Measurements from ENCODE around the gene SMYD4. TPM values are rescaled to one million over a fixed set of nuclear protein-coding genes. Genes with fewer than 3 reads are reported as not detected.
"Not testable (repeated sequence)": the region's sequence is repeated elsewhere in the genome, so short reads cannot be mapped to it uniquely, and the experiment has no call there.

Gene SMYD4
- total RNA-seq, 1 donor = 10.7 TPM

GRCh38 chr17:1776857-1777256 is 52.8 kb downstream of the SMYD4 start:
- no peak for TF ChIP-seq CTCF (IDR thresholded peaks at IDR 0.05; ENCODE audit: insufficient read depth, low read length)
- H3K4me3 ChIP-seq (ENCODE audit: low read depth, low read length) = no peak overlapping the region
- DNase-seq (ENCODE audit: low read depth) = no peak

GRCh38 chr17:1776328-1776727 is 53.4 kb downstream of the SMYD4 start:
- no peak for DNase-seq (ENCODE audit: low read depth)
- TF ChIP-seq CTCF (IDR thresholded peaks at IDR 0.05; ENCODE audit: insufficient read depth, low read length) = no peak
- no peak overlapping the region for H3K4me3 ChIP-seq (ENCODE audit: low read depth, low read length)

GRCh38 chr17:1774390-1775176 is 55.1 kb downstream of the SMYD4 start:
- TF ChIP-seq CTCF (IDR thresholded peaks at IDR 0.05; ENCODE audit: insufficient read depth, low read length) = no peak
- DNase-seq (ENCODE audit: low read depth) = no peak
- H3K4me3 ChIP-seq (ENCODE audit: low read depth, low read length) = no peak overlapping the region

- DNase-seq (ENCODE audit: low read depth) = peak; percentile 29
- no peak for TF ChIP-seq CTCF (IDR thresholded peaks at IDR 0.05; ENCODE audit: insufficient read depth, low read length)
Measured at GRCh38 chr17:1773696-1774181, 56.0 kb downstream of the SMYD4 start.

GRCh38 chr17:1773000-1773695 is 56.6 kb downstream of the SMYD4 start:
- not testable (repeated sequence) for H3K4me3 ChIP-seq (ENCODE audit: low read depth, low read length)
- DNase-seq (ENCODE audit: low read depth) = peak; percentile 53

More at GRCh38 chr17:1773696-1774181, 56.0 kb downstream of the SMYD4 start:
- no peak overlapping the region for H3K4me3 ChIP-seq (ENCODE audit: low read depth, low read length)

- DNase-seq (ENCODE audit: low read depth) = no peak
- no peak for TF ChIP-seq CTCF (IDR thresholded peaks at IDR 0.05; ENCODE audit: insufficient read depth, low read length)
- no peak overlapping the region for H3K4me3 ChIP-seq (ENCODE audit: low read depth, low read length)
Measured at GRCh38 chr17:1769822-1770477, 59.8 kb downstream of the SMYD4 start.

- no peak overlapping the region for H3K4me3 ChIP-seq (ENCODE audit: low read depth, low read length)
- TF ChIP-seq CTCF (IDR thresholded peaks at IDR 0.05; ENCODE audit: insufficient read depth, low read length) = no peak
- no peak for DNase-seq (ENCODE audit: low read depth)
Measured at GRCh38 chr17:1767358-1767757, 62.3 kb downstream of the SMYD4 start.
